ENCODE measurements around the gene NYNRIN. TPM values are rescaled to one million over a fixed set of nuclear protein-coding genes. Genes with fewer than 3 reads are reported as not detected.

NYNRIN gene
- total and polyA plus RNA-seq, 10 of the 15 experiments (the other 5 are each of a cell fraction or from before 2014, with no cell fraction given), result under 0.01 to 0.15 (median 0.01) TPM; not detected in 5

DNA sequence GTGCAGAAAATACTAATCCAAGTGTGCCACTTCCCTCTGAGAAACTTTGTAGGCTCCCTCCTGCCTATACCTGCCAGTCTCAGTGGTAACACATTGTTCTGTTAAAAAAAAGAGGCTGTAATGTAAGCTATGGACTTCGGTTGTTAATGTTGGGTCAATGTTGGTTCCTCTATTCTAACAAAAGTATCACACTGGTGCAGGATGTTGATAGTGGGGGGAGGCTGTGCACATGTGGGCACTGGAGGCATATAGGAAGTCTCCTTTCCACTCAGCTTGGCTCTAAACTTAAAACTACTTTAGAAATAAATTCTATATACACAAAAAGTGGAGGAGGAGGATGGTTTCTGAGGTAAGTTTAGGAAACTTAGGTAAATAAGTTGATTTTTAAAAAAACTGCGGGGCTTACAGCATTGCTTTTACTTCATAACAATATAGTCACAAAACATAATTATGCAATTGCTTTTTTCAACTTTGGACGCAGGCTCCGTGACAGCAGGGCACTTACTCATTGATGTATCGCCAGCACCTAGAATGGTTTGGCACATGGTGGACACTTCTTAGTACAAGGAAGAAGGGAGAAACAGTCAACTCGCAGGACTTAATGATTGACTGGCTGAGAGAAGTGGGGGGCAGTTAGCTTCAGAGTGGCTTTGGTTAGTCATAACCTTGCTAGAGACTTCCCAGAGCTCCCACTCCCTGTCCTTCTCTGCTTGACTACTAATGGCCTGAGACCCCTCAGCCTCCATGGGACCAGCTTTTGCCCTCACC, 7.9 kb upstream of the NYNRIN start:
- no peaks in the 10 kb centered on the region for H3K9me3 ChIP-seq (replicated peaks; ENCODE audit: control insufficient read depth, insufficient read depth, low read length)
- H3K4me3 ChIP-seq, result no peak overlapping the region
- RAD21 ChIA-PET (ENCODE audit: unreplicated experiment), result no interaction called here
- H3K27me3 ChIP-seq (replicated peaks in 1 of 2; ENCODE audit: control insufficient read depth in 2 of 2, insufficient read depth in 2 of 2, low read length in 1 of 2), result no peaks in the 10 kb centered on the region; a peak in 2 of 4 replicates
- H4K20me1 ChIP-seq (ENCODE audit: control insufficient read depth, insufficient read depth), result no peaks in the 10 kb centered on the region
- no peaks in the 10 kb centered on the region for H3K4me1 ChIP-seq (ENCODE audit: control insufficient read depth, insufficient read depth, low read length)
- SMC1A ChIA-PET (ENCODE audit: uncharacterized antibody, unreplicated experiment), result interaction anchor here (2.0 kb wide), 1 partner anchor 11 kb away, joined by 6 read pairs; no protein-coding TSS in a partner anchor
- no peaks in the 10 kb centered on the region for H3K36me3 ChIP-seq (ENCODE audit: control insufficient read depth in 2 of 2, insufficient read depth in 2 of 2, low read length in 1 of 2)
- H3K27ac ChIP-seq (ENCODE audit: control insufficient read depth, insufficient read depth), result no peak overlapping the region
- no peak overlapping the region for H3K9ac ChIP-seq (ENCODE audit: control insufficient read depth, insufficient read depth, low read length)
- intact Hi-C loops (cut with micrococcal nuclease; ENCODE audit: unreplicated experiment), result no loop called here
- no TSS peak for BruUV-seq (replicated peaks)
- in situ Hi-C loops (cut with MboI), result no loop called here
- FAIRE-seq (no peak), DNase-seq (ENCODE audit: low read depth, low spot score) (no peak), ATAC-seq (no peak)
- H3K4me2 ChIP-seq (ENCODE audit: control insufficient read depth, insufficient read depth), result no peak overlapping the region
- TF ChIP-seq PAX5 (IDR thresholded peaks at IDR 0.05; ENCODE audit: borderline replicate concordance, low read depth, low read length) (no peak), POLR2AphosphoS2 (IDR thresholded peaks at IDR 0.05; ENCODE audit: low read depth, low read length) (no peak), JUNB (IDR thresholded peaks at IDR 0.05) (no peak), BCL11A (IDR thresholded peaks at IDR 0.05; ENCODE audit: low read depth, low read length) (no peak), RB1 (IDR thresholded peaks at IDR 0.05; ENCODE audit: borderline replicate concordance) (no peak), CHD1 (IDR thresholded peaks at IDR 0.05; ENCODE audit: low read depth, low read length) (no peak), IKZF2 (IDR thresholded peaks at IDR 0.05) (no peak), ZZZ3 (IDR thresholded peaks at IDR 0.05; ENCODE audit: control insufficient read depth, insufficient read length, low read depth) (no peak), MTA3 (IDR thresholded peaks at IDR 0.05; ENCODE audit: borderline replicate concordance, low read length) (no peak), MYB (IDR thresholded peaks at IDR 0.05; ENCODE audit: borderline replicate concordance, low read depth, low read length) (no peak)
- TF ChIP-seq, protein P1, sequence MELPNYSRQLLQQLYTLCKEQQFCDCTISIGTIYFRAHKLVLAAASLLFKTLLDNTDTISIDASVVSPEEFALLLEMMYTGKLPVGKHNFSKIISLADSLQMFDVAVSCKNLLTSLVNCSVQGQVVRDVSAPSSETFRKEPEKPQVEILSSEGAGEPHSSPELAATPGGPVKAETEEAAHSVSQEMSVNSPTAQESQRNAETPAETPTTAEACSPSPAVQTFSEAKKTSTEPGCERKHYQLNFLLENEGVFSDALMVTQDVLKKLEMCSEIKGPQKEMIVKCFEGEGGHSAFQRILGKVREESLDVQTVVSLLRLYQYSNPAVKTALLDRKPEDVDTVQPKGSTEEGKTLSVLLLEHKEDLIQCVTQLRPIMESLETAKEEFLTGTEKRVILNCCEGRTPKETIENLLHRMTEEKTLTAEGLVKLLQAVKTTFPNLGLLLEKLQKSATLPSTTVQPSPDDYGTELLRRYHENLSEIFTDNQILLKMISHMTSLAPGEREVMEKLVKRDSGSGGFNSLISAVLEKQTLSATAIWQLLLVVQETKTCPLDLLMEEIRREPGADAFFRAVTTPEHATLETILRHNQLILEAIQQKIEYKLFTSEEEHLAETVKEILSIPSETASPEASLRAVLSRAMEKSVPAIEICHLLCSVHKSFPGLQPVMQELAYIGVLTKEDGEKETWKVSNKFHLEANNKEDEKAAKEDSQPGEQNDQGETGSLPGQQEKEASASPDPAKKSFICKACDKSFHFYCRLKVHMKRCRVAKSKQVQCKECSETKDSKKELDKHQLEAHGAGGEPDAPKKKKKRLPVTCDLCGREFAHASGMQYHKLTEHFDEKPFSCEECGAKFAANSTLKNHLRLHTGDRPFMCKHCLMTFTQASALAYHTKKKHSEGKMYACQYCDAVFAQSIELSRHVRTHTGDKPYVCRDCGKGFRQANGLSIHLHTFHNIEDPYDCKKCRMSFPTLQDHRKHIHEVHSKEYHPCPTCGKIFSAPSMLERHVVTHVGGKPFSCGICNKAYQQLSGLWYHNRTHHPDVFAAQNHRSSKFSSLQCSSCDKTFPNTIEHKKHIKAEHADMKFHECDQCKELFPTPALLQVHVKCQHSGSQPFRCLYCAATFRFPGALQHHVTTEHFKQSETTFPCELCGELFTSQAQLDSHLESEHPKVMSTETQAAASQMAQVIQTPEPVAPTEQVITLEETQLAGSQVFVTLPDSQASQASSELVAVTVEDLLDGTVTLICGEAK (IDR thresholded peaks at IDR 0.05; ENCODE audit: borderline replicate concordance), result no peak
- TF ChIP-seq, protein P2, sequence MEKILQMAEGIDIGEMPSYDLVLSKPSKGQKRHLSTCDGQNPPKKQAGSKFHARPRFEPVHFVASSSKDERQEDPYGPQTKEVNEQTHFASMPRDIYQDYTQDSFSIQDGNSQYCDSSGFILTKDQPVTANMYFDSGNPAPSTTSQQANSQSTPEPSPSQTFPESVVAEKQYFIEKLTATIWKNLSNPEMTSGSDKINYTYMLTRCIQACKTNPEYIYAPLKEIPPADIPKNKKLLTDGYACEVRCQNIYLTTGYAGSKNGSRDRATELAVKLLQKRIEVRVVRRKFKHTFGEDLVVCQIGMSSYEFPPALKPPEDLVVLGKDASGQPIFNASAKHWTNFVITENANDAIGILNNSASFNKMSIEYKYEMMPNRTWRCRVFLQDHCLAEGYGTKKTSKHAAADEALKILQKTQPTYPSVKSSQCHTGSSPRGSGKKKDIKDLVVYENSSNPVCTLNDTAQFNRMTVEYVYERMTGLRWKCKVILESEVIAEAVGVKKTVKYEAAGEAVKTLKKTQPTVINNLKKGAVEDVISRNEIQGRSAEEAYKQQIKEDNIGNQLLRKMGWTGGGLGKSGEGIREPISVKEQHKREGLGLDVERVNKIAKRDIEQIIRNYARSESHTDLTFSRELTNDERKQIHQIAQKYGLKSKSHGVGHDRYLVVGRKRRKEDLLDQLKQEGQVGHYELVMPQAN (conservative IDR thresholded peaks at IDR 0.05), result no peak
- TF ChIP-seq, protein P3, sequence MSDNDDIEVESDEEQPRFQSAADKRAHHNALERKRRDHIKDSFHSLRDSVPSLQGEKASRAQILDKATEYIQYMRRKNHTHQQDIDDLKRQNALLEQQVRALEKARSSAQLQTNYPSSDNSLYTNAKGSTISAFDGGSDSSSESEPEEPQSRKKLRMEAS (IDR thresholded peaks at IDR 0.05; ENCODE audit: low read depth, low read length), result no peak
- no peaks in the 10 kb centered on the region for H3K79me2 ChIP-seq (ENCODE audit: control insufficient read depth, insufficient read depth, low read length)
- CTCF ChIA-PET, result interaction anchor here (1.3 kb wide), 1 partner anchor 33 kb away, joined by 4 read pairs; no protein-coding TSS in a partner anchor
- WGBS (ENCODE audit: insufficient coverage, insufficient replicate concordance, low lambda C conversion rate, missing lambda C conversion rate), result 27% methylated on average over 6 of the region's 6 CpGs
- H2AFZ ChIP-seq (ENCODE audit: control insufficient read depth, low read depth, low read length), result no peak overlapping the region
- POLR2A ChIA-PET, result no interaction called here
